HEK293 (cell line): ENCODE results near the gene FRMPD4.
A peak's percentile ranks its signal among the peaks of the same experiment; 100 is the strongest.

Experiments
- CTCF ChIA-PET: fragments of 350-600 bp; formaldehyde crosslinking; extraction: SDS; loops from one replicate; lab custom pipeline; 2021; ENCODE audit warnings: antibody characterized with exemption; lab: Yijun Ruan, JAX
- POLR2A ChIA-PET: fragments of 300-600 bp; formaldehyde crosslinking; extraction: SDS; loops from one replicate; lab custom pipeline; 2020; ENCODE audit warnings: antibody characterized with exemption, inconsistent platforms; lab: Yijun Ruan, JAX
- H3K27ac ChIP-seq: fragments of 200-500 bp; sonication (Bioruptor generic); 2 replicates; pipeline ENCODE4 v1.5.1; 2014; ENCODE audit warnings: low read depth, low read length, control low read depth, inconsistent platforms; ENCODE audit errors: extremely low read depth
- H3K36me3 ChIP-seq, 2 experiments: fragments of 200-500 bp in 1 of 2; sonication (Bioruptor generic) in 1 of 2; 1 replicate in 1 of 2; 2 replicates in 1 of 2; pipeline ENCODE4 v1.5.1; 2014 to 2017; ENCODE audit warnings: inconsistent platforms in 2 of 2, low read length in 2 of 2; ENCODE audit not compliant: control insufficient read depth in 2 of 2, insufficient read depth in 1 of 2
- H3K4me1 ChIP-seq: fragments of 200-500 bp; sonication (Bioruptor generic); 2 replicates; pipeline ENCODE4 v1.5.1; 2014; ENCODE audit warnings: mild to moderate bottlenecking, low read length, inconsistent platforms; ENCODE audit not compliant: control insufficient read depth, insufficient read depth
- H3K4me3 ChIP-seq: 2 replicates; pipeline ENCODE4 v1.5.1; 2011; ENCODE audit warnings: low read depth, mild to moderate bottlenecking, control low read depth, low read length, moderate library complexity
- H3K9me3 ChIP-seq: fragments of 200-500 bp; sonication (Bioruptor generic); 2 replicates; pipeline ENCODE4 v1.5.1; 2014; ENCODE audit warnings: low read depth, low read length, inconsistent platforms; ENCODE audit not compliant: control insufficient read depth, insufficient read depth
- ATF2 ChIP-seq: fragments of 450-650 bp; formaldehyde crosslinking; IDR thresholded peaks from 2 replicates; pipeline ENCODE4 v1.5.1; 2016; ENCODE audit warnings: missing biosample characterization, missing genetic modification characterization, low read depth
- BCL6B ChIP-seq: fragments of 450-650 bp; formaldehyde crosslinking; IDR thresholded peaks from 2 replicates; pipeline ENCODE4 v1.5.1; 2017; ENCODE audit warnings: missing biosample characterization, missing genetic modification characterization
- ELK4 ChIP-seq: IDR thresholded peaks from 2 replicates; pipeline ENCODE4 v1.6.1; 2011; ENCODE audit warnings: mild to moderate bottlenecking, low read depth, low read length, borderline replicate concordance
- HIC1 ChIP-seq: fragments of 450-650 bp; formaldehyde crosslinking; IDR thresholded peaks from 2 replicates; pipeline ENCODE4 v1.5.1; 2016; ENCODE audit warnings: missing biosample characterization, missing genetic modification characterization
- IKZF3 ChIP-seq: fragments of 450-650 bp; IDR thresholded peaks from 2 replicates; pipeline ENCODE4 v1.5.0; 2018; ENCODE audit warnings: missing biosample characterization, mild to moderate bottlenecking, missing genetic modification characterization, moderate library complexity
- PBX3 ChIP-seq: sonication (generic); formaldehyde crosslinking; IDR thresholded peaks from 2 replicates; pipeline ENCODE4 v1.8.1; 2022; ENCODE audit warnings: mild to moderate bottlenecking, moderate library complexity, missing genetic modification reagents
- ZBTB17 ChIP-seq: fragments of 450-650 bp; formaldehyde crosslinking; IDR thresholded peaks from 2 replicates; pipeline ENCODE4 v1.5.1; 2016; ENCODE audit warnings: missing biosample characterization, missing genetic modification characterization
- ZBTB20 ChIP-seq: fragments of 450-650 bp; formaldehyde crosslinking; IDR thresholded peaks from 2 replicates; pipeline ENCODE4 v1.5.1; 2016; ENCODE audit warnings: missing biosample characterization, missing genetic modification characterization
- ZBTB21 ChIP-seq: fragments of 450-650 bp; formaldehyde crosslinking; IDR thresholded peaks from 2 replicates; pipeline ENCODE4 v1.5.1; 2017; ENCODE audit warnings: missing biosample characterization, missing genetic modification characterization
- ZBTB6 ChIP-seq: fragments of 450-650 bp; formaldehyde crosslinking; IDR thresholded peaks from 2 replicates; pipeline ENCODE4 v1.5.1; 2017; ENCODE audit warnings: missing biosample characterization, missing genetic modification characterization
- ZBTB7A ChIP-seq: fragments of 450-650 bp; formaldehyde crosslinking; IDR thresholded peaks from 2 replicates; pipeline ENCODE4 v1.5.1; 2016; ENCODE audit warnings: low read depth, missing biosample characterization, missing genetic modification characterization
- ZFP3 ChIP-seq: fragments of 450-650 bp; formaldehyde crosslinking; IDR thresholded peaks from 2 replicates; pipeline ENCODE4 v1.5.1; 2016; ENCODE audit warnings: low read depth, missing biosample characterization, missing genetic modification characterization
- ZFP41 ChIP-seq: fragments of 450-650 bp; formaldehyde crosslinking; IDR thresholded peaks from 2 replicates; pipeline ENCODE4 v1.5.1; 2016; ENCODE audit warnings: missing biosample characterization, missing genetic modification characterization, borderline replicate concordance
- ZFP69B ChIP-seq: fragments of 450-650 bp; formaldehyde crosslinking; IDR thresholded peaks from 2 replicates; pipeline ENCODE4 v1.5.1; 2016; ENCODE audit warnings: missing biosample characterization, missing genetic modification characterization
- ZNF10 ChIP-seq: fragments of 450-650 bp; formaldehyde crosslinking; IDR thresholded peaks from 2 replicates; pipeline ENCODE4 v1.5.1; 2017; ENCODE audit warnings: missing biosample characterization, missing genetic modification characterization
- ZNF341 ChIP-seq: fragments of 450-650 bp; formaldehyde crosslinking; IDR thresholded peaks from 2 replicates; pipeline ENCODE4; 2016; ENCODE audit warnings: low read depth, missing biosample characterization, missing genetic modification characterization
- ZNF391 ChIP-seq: fragments of 450-650 bp; formaldehyde crosslinking; IDR thresholded peaks from 2 replicates; pipeline ENCODE4 v1.5.1; 2016; ENCODE audit warnings: low read depth, missing biosample characterization, missing genetic modification characterization, borderline replicate concordance
- ZNF561 ChIP-seq: fragments of 450-650 bp; IDR thresholded peaks from 2 replicates; pipeline ENCODE4 v1.5.1; 2018; ENCODE audit warnings: missing biosample characterization, missing genetic modification characterization, borderline replicate concordance
- ZNF629 ChIP-seq: fragments of 450-650 bp; formaldehyde crosslinking; IDR thresholded peaks from 2 replicates; pipeline ENCODE4 v1.5.1; 2017; ENCODE audit warnings: missing biosample characterization, missing genetic modification characterization
- ZNF664 ChIP-seq: fragments of 450-650 bp; formaldehyde crosslinking; IDR thresholded peaks from 2 replicates; pipeline ENCODE4 v1.5.1; 2016; ENCODE audit warnings: missing biosample characterization, missing genetic modification characterization
- ZNF692 ChIP-seq: fragments of 450-650 bp; formaldehyde crosslinking; IDR thresholded peaks from 2 replicates; pipeline ENCODE4 v1.5.1; 2016; ENCODE audit warnings: missing biosample characterization, missing genetic modification characterization
- ZSCAN23 ChIP-seq: fragments of 450-650 bp; formaldehyde crosslinking; IDR thresholded peaks from 2 replicates; pipeline ENCODE4 v1.5.1; 2016; ENCODE audit warnings: missing biosample characterization, missing genetic modification characterization

FRMPD4 gene

GRCh38 chrX:12237771-12238170, 99.5 kb downstream of the FRMPD4 start (continued):
- TF ChIP-seq ZFP41 (no peak), PBX3 (CRISPR knock-in tag) (no peak), HIC1 (tag by site-specific recombination) (no peak), ZBTB21 (tag by site-specific recombination) (no peak), ZNF664 (no peak)

GRCh38 chrX:12239356-12240082, 101.2 kb downstream of the FRMPD4 start:
- CTCF ChIA-PET = interaction anchor here (0.6 to 0.9 kb wide), 2 partner anchors 100 to 1221 kb away, joined by 3 to 4 read pairs; no protein-coding TSS in a partner anchor
- TF ChIP-seq ZBTB20 (tag by site-specific recombination) (peak; percentile 45; the same call in 1 of the 2 replicates), ZNF561 (no peak), ATF2 (tag by site-specific recombination) (peak; percentile 85), ZBTB7A (tag by site-specific recombination) (no peak), ZNF391 (tag by site-specific recombination) (no peak), ZFP69B (tag by site-specific recombination) (no peak), BCL6B (tag by site-specific recombination) (no peak), ZBTB6 (tag by site-specific recombination) (peak; percentile 98), IKZF3 (peak; percentile 44; the same call in 1 of the 2 replicates), ZNF692 (tag by site-specific recombination) (peak; percentile 44; the same call in 1 of the 2 replicates), ELK4 (no peak), ZNF629 (tag by site-specific recombination) (peak; percentile 23; the same call in 1 of the 2 replicates), ZSCAN23 (tag by site-specific recombination) (no peak), ZBTB17 (tag by site-specific recombination) (peak; percentile 25; the same call in 1 of the 2 replicates), ZFP3 (tag by site-specific recombination) (no peak), ZNF10 (tag by site-specific recombination) (no peak), ZNF341 (no peak)
- Histone ChIP-seq H3K36me3 (no peaks in the 10 kb centered on the region), H3K27ac (peak overlapping the region; percentile 77), H3K4me1 (peaks cover 26% of the 10 kb centered on the region), H3K9me3 (no peaks in the 10 kb centered on the region), H3K4me3 (no peak overlapping the region)
- POLR2A ChIA-PET = no interaction called here
